ENCODE measurements around the gene CCDC187. TPM values are rescaled to one million over a fixed set of nuclear protein-coding genes. Genes with fewer than 3 reads are reported as not detected.

The CCDC187 gene
- total RNA-seq, 2 donors from 2014 or later: 1.3 to 2.3 TPM

DNA sequence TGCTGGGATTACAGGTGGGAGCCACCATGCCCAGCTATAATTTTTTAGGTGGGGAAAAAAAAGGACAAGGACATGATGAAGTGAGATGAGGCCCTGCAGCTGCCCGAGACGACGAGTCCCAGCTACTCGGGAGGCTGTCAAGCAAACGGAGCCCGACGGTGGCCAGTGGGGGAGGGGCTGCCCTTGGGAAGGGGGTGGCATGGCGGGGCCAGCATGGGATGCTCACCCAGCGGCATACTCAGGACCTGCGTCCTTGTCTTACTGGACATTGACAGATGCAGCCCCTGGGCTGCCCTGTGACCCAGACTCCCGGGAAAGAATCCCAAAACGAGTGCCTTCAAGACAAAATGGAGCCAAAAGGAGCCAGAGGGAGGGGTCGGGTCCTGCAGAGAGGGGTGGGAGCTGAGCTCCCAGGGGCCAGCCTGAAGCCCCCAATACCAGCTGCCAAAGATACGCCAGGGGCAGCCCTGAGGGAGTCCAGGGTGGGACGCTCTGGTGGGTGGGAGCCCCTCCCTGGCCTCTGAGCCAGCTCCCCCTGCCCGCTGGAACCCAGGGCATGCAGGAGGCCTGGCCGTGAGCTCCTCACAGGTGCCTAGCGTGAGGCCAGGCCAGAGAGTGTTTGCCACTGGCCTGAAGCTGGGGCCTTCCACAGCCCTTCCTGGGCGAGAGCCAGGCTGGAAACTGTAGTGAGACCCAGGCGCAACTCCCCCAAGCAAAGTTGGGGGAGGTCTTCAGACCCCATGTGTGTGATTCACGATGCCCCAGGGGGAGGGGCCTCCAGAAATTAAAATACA, 15.7 kb downstream of the CCDC187 start:
- 63 to 69% methylated on average over 14 to 21 of the region's 21 CpGs for WGBS, 2 donors
- intact Hi-C loops (cut with DNase I): no loop called here
- Histone ChIP-seq H3K36me3 (replicated peaks in 1 of 2; ENCODE audit: insufficient read depth in 1 of 2, low read depth in 2 of 2) (no peaks in the 10 kb centered on the region), H3K4me3 (no peak overlapping the region), H3K4me1 (peaks cover 9% of the 10 kb centered on the region), H3K27me3 (no peaks in the 10 kb centered on the region), H3K9me3 (no peaks in the 10 kb centered on the region), H3K27ac (no peak overlapping the region)
- ATAC-seq: no peak
- no peak for DNase-seq
- TF ChIP-seq, protein P1, sequence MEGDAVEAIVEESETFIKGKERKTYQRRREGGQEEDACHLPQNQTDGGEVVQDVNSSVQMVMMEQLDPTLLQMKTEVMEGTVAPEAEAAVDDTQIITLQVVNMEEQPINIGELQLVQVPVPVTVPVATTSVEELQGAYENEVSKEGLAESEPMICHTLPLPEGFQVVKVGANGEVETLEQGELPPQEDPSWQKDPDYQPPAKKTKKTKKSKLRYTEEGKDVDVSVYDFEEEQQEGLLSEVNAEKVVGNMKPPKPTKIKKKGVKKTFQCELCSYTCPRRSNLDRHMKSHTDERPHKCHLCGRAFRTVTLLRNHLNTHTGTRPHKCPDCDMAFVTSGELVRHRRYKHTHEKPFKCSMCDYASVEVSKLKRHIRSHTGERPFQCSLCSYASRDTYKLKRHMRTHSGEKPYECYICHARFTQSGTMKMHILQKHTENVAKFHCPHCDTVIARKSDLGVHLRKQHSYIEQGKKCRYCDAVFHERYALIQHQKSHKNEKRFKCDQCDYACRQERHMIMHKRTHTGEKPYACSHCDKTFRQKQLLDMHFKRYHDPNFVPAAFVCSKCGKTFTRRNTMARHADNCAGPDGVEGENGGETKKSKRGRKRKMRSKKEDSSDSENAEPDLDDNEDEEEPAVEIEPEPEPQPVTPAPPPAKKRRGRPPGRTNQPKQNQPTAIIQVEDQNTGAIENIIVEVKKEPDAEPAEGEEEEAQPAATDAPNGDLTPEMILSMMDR (IDR thresholded peaks at IDR 0.05): no peak
- TF ChIP-seq POLR2A (IDR thresholded peaks at IDR 0.05): no peak

- Histone ChIP-seq H3K4me3 (no peak overlapping the region), H3K27me3 (no peaks in the 10 kb centered on the region), H3K36me3 (replicated peaks in 1 of 2; ENCODE audit: insufficient read depth in 1 of 2, low read depth in 2 of 2) (no peaks in the 10 kb centered on the region), H3K9me3 (no peaks in the 10 kb centered on the region), H3K4me1 (peaks cover 21% of the 10 kb centered on the region), H3K27ac (no peak overlapping the region)
- TF ChIP-seq, protein P1 (IDR thresholded peaks at IDR 0.05): no peak
- no peak for TF ChIP-seq POLR2A (IDR thresholded peaks at IDR 0.05)
- 85 to 91% methylated on average over 13 of the region's 13 CpGs for WGBS, 2 donors
- ATAC-seq: no peak
- no peak for DNase-seq
- intact Hi-C loops (cut with DNase I): no loop called here
Measured at GRCh38 chr9:136286987-136287379, 16.9 kb downstream of the CCDC187 start.

GRCh38 chr9:136286359-136286986, 17.4 kb downstream of the CCDC187 start:
- H3K4me1 ChIP-seq: peaks cover 24% of the 10 kb centered on the region
- H3K4me3 ChIP-seq: no peak overlapping the region
- no peak overlapping the region for H3K27ac ChIP-seq
- DNase-seq (no peak), ATAC-seq (no peak)
- TF ChIP-seq, protein P1 (IDR thresholded peaks at IDR 0.05): no peak
- TF ChIP-seq POLR2A (IDR thresholded peaks at IDR 0.05): no peak
- no peaks in the 10 kb centered on the region for H3K27me3 ChIP-seq
- 85 to 87% methylated on average over 13 to 29 of the region's 30 CpGs for WGBS, 2 donors
- no peaks in the 10 kb centered on the region for H3K9me3 ChIP-seq
- intact Hi-C loops (cut with DNase I): no loop called here
- no peaks in the 10 kb centered on the region for H3K36me3 ChIP-seq (replicated peaks in 1 of 2; ENCODE audit: insufficient read depth in 1 of 2, low read depth in 2 of 2)

- WGBS, 2 donors: 69 to 80% methylated on average over 12 to 28 of the region's 28 CpGs
- Histone ChIP-seq H3K36me3 (replicated peaks in 1 of 2; ENCODE audit: insufficient read depth in 1 of 2, low read depth in 2 of 2) (no peaks in the 10 kb centered on the region), H3K27me3 (no peaks in the 10 kb centered on the region), H3K27ac (no peak overlapping the region), H3K9me3 (no peaks in the 10 kb centered on the region), H3K4me1 (peaks cover 24% of the 10 kb centered on the region), H3K4me3 (no peak overlapping the region)
- DNase-seq (no peak), ATAC-seq (no peak)
- TF ChIP-seq POLR2A (IDR thresholded peaks at IDR 0.05): no peak
- TF ChIP-seq, protein P1 (IDR thresholded peaks at IDR 0.05): no peak
- intact Hi-C loops (cut with DNase I): no loop called here
Measured at GRCh38 chr9:136285501-136286358, 18.2 kb downstream of the CCDC187 start.

Measured in body of pancreas (tissue), 4 donors.